ENCODE results near the gene ABCC8. TPM values are rescaled to one million over a fixed set of nuclear protein-coding genes. Genes with fewer than 3 reads are reported as not detected.

Gene ABCC8
- total RNA-seq, 4 donors from 2014 or later, result 0.23 to 1.9 (median 0.62) TPM; not detected in 1

DNA sequence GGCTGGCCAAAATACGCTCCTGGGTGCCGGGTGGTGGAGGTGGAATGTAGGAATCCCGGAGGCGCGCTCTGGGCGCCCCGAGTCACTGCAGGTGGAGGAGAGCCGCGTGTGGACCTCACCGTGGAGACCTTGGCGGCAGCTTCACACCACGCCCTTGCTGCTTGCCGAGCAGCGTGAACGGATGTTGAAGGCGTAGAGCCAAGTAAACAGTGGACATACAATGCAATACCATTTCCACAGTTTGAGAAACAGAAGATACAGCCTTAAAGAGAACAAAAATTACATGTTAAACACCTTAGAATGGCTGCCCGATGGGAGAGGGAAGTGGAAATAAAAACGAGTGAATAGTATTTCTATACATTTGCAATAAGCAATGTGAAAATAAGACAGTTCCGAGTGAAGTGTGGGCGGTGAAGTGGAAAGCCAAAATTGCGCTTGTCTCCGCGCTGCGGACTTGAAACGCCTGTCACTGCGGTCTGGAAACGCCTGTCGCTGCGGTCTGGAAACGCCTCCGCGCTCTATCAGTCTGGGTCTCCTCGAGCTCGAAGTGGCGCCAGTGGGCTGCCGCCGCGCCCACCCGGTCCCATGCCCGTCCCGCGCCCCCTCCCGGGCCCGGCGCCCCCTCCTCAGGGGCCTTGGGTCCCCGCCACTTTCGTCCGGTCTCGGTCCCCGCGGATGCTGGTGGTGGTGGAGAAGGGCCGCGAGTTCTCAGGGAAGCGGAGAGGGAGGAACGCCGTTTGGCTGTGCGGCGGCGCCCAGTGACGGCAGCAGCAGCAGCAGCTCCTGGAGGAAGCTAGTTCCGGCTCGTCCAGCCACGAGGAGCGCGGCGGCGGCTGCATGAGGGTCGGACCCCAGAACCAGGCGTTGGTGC is 123.5 kb downstream of the ABCC8 start:
- 0 to 1% methylated on average over 15 to 24 of the region's 69 CpGs for WGBS, 2 donors (ENCODE audit: low coverage in 1 of 2)
- TF ChIP-seq POLR2AphosphoS5 (IDR thresholded peaks at IDR 0.05), result peak; percentile 42
- peak in 1 of 2 donors; percentile 17 for TF ChIP-seq POLR2A (IDR thresholded peaks at IDR 0.05)
- no peak for TF ChIP-seq EP300 (IDR thresholded peaks at IDR 0.05)
- Histone ChIP-seq H3K27me3 (no peaks in the 10 kb centered on the region), H3K4me1 (peaks cover 0 to 30% (median 4%) of the 10 kb centered on the region in 3 donors), H3K9me3 (no peaks in the 10 kb centered on the region), H3K27ac (peak overlapping the region; percentile 77 to 91 (median 90)), H3K36me3 (peaks cover 0 to 15% of the 10 kb centered on the region in 2 donors), H3K4me3 (peak overlapping the region; percentile 63 to 75)
- ATAC-seq, result peak; percentile 77

DNA sequence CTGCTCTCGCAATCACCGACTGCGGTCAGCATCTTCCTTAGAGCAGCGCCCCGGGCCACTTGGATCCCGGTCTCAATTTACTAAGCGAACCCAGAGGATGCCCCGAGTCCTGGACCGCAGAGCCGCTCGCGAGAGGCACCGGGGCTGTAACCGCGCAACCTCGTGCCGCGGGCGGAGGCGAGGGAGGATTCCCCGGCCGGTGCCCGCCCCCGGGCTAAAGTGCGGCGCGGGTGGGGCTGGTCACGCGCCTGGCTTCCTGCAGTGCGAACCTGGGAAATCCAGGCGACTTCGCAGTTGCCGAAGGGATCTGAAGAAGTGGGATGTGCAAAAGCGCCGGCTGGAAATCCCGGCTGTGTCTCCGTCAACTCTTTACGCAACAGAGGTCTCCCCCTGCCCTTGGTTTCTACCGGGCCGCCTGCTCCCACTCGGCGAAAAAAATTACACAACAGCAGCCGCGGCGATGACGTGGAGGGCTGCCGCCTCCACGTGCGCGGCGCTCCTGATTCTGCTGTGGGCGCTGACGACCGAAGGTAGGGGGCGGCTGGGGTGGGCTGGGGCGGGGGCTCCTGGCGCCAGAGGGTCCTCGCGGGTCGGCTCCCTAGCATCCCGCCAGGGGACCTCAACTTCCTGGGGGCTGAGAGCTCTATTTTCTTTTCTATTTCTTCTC is 125.0 kb downstream of the ABCC8 start, which contains the start of gene NCR3LG1:
Gene NCR3LG1, plus strand, starts transcription at position 291 of the 667 bp plus-strand sequence. Its CDS starts 170 bp downstream, at position 461.
- Histone ChIP-seq H3K27me3 (no peaks in the 10 kb centered on the region), H3K36me3 (no peaks in the 10 kb centered on the region), H3K4me3 (peak within 1 kb of the TSS; percentile 63 to 75), H3K27ac (peak within 1 kb of the TSS; percentile 9 to 91 (median 90)), H3K9me3 (no peaks in the 10 kb centered on the region), H3K4me1 (peaks cover 0 to 30% (median 4%) of the 10 kb centered on the region in 3 donors)
- 0 to 6% methylated on average over 7 to 11 of the region's 61 CpGs for WGBS, 2 donors (ENCODE audit: low coverage in 1 of 2)
- TF ChIP-seq POLR2A (IDR thresholded peaks at IDR 0.05) (peak in 1 of 2 donors; percentile 23), POLR2AphosphoS5 (IDR thresholded peaks at IDR 0.05) (peak; percentile 65), EP300 (IDR thresholded peaks at IDR 0.05) (no peak)
- TF ChIP-seq, protein P1, sequence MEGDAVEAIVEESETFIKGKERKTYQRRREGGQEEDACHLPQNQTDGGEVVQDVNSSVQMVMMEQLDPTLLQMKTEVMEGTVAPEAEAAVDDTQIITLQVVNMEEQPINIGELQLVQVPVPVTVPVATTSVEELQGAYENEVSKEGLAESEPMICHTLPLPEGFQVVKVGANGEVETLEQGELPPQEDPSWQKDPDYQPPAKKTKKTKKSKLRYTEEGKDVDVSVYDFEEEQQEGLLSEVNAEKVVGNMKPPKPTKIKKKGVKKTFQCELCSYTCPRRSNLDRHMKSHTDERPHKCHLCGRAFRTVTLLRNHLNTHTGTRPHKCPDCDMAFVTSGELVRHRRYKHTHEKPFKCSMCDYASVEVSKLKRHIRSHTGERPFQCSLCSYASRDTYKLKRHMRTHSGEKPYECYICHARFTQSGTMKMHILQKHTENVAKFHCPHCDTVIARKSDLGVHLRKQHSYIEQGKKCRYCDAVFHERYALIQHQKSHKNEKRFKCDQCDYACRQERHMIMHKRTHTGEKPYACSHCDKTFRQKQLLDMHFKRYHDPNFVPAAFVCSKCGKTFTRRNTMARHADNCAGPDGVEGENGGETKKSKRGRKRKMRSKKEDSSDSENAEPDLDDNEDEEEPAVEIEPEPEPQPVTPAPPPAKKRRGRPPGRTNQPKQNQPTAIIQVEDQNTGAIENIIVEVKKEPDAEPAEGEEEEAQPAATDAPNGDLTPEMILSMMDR (IDR thresholded peaks at IDR 0.05), result no peak
- ATAC-seq, result peak; percentile 84

DNA sequence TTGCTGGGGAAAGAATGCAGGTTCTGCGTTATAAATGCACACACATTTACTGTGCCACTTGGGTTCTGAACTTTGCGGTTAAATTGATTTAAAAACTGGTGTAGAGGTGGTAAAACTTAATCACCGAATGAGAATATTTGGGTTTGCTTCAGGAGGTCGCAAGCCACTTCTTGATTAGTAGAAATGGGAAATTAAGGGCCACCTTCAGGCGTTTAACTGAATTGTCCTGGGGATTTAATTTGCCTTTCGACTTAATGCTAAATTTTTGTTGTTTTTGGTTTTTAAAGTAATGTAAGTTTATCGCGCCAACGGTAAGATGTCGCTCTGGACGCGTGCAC is 125.5 kb downstream of the ABCC8 start:
- H3K4me3 ChIP-seq, result peak overlapping the region; percentile 63 to 75
- no peak for TF ChIP-seq POLR2AphosphoS5 (IDR thresholded peaks at IDR 0.05)
- TF ChIP-seq, protein P1 (IDR thresholded peaks at IDR 0.05), result peak in 1 of 4 experiments; percentile 21

DNA sequence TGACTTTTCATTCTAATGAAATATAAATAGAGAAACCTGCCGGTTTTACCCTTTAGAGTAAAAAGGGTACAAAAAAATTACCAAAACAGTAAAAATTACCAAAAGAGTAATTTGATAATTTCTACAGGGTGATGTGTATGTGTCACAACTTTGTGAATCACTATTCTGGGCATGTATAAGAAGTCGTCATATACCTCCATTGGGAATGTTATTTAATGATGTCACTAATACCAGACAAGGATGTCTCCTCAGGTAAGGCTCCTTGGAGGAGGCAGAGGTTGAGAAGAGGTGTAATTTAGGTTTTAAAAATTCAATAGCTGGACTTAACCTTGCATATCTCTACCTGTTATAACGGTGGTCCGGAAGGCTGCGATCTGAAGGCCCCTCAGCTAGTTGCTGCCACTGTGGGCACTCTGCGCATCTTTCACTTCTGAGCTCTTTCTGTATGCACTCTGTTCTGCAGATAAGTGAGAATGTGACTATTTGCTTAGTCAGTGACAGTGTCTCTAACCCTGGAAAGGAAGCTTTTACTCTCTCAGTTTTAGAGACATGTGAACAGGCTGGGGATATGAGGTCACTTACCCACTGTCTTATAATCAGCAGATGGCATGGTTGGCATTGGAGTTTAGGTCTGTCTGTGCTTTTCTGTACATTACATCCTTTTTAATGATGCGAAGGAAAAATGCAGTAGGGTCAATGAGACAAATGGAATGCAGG is 126.0 kb downstream of the ABCC8 start:
- WGBS, 2 donors (ENCODE audit: low coverage in 1 of 2), result 91 to 93% methylated on average over 4 to 7 of the region's 7 CpGs
- Histone ChIP-seq H3K4me3 (no peak overlapping the region), H3K9me3 (no peaks in the 10 kb centered on the region), H3K36me3 (no peaks in the 10 kb centered on the region), H3K4me1 (peaks cover 0 to 30% (median 4%) of the 10 kb centered on the region in 3 donors), H3K27ac (peak overlapping the region in 2 of 4 donors; percentile 90 to 91), H3K27me3 (no peaks in the 10 kb centered on the region)
- no peak for ATAC-seq
- no peak for TF ChIP-seq POLR2AphosphoS5 (IDR thresholded peaks at IDR 0.05)
- TF ChIP-seq EP300 (IDR thresholded peaks at IDR 0.05), result no peak
- TF ChIP-seq, protein P1 (IDR thresholded peaks at IDR 0.05), result no peak
- TF ChIP-seq POLR2A (IDR thresholded peaks at IDR 0.05), result no peak

More for the DNA sequence above, 125.5 kb downstream of the ABCC8 start:
- 27 to 29% methylated on average over 7 to 12 of the region's 12 CpGs for WGBS, 2 donors (ENCODE audit: low coverage in 1 of 2)
- Histone ChIP-seq H3K9me3 (no peaks in the 10 kb centered on the region), H3K4me1 (peaks cover 0 to 30% (median 4%) of the 10 kb centered on the region in 3 donors), H3K27ac (peak overlapping the region in 3 of 4 donors; percentile 90 to 91 (median 90)), H3K36me3 (no peaks in the 10 kb centered on the region), H3K27me3 (no peaks in the 10 kb centered on the region)
- ATAC-seq, result no peak

DNA sequence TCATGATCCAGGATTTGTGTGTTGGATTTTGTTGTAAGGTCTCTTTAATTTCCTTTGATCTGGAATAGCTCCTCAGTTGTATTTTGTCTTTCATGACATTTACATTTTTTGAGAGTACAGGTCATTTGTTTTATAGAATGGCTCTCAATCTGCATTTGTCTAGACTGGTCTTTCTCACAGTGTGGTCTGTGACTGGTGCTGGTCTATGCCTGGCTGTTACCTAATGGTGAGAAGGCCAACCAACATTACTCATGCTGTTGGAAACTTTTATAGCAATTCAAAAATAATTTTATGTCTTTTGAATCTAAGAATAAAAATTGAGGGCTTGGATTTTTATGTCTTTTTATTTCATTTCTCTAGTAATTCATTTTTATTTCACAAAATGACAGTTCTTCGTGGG is 129.0 kb downstream of the ABCC8 start:
- 60 to 77% methylated on average over 1 of the region's 1 CpG for WGBS, 2 donors (ENCODE audit: low coverage in 1 of 2)
- Histone ChIP-seq H3K4me1 (peaks cover 0 to 16% (median 0%) of the 10 kb centered on the region in 3 donors), H3K9me3 (no peaks in the 10 kb centered on the region), H3K4me3 (no peak overlapping the region), H3K27ac (no peak overlapping the region), H3K27me3 (no peaks in the 10 kb centered on the region), H3K36me3 (no peaks in the 10 kb centered on the region)
- TF ChIP-seq POLR2AphosphoS5 (IDR thresholded peaks at IDR 0.05) (no peak), POLR2A (IDR thresholded peaks at IDR 0.05) (no peak), EP300 (IDR thresholded peaks at IDR 0.05) (no peak)
- TF ChIP-seq, protein P1 (IDR thresholded peaks at IDR 0.05), result no peak
- ATAC-seq, result no peak
